ENCODE measurements around the gene ADCY7. TPM values are rescaled to one million over a fixed set of nuclear protein-coding genes. Genes with fewer than 3 reads are reported as not detected.

ADCY7 gene
- total and polyA plus RNA-seq, 9 of the 15 experiments (the other 6 are each of a cell fraction or from before 2014, with no cell fraction given), result 2.3 to 108 (median 28.6) TPM

DNA sequence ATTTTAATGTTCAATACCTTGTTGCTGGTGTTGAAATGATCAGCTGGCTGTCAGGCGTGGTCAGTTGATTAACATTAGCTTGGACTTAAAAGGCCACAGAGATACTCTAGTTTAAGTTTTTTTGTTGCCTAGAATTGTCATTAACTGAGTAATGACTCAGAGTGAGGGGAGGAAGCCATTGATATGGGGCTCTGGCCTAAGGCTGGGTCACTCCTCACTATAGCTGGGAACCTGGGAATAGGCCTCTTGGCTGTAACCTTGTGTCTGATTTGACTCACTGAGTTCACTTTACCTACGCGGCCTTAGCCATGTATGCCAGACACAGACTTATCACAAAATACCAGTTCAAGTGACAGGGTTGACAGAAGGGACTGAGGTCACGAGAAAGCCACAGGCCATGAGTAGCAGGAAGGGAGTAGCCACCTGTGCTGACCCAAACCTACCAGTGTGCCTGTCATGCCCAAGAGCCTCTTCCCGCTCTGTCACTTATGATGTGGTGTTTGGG, 37.9 kb upstream of the ADCY7 start (continued):
- TF ChIP-seq, protein P1, sequence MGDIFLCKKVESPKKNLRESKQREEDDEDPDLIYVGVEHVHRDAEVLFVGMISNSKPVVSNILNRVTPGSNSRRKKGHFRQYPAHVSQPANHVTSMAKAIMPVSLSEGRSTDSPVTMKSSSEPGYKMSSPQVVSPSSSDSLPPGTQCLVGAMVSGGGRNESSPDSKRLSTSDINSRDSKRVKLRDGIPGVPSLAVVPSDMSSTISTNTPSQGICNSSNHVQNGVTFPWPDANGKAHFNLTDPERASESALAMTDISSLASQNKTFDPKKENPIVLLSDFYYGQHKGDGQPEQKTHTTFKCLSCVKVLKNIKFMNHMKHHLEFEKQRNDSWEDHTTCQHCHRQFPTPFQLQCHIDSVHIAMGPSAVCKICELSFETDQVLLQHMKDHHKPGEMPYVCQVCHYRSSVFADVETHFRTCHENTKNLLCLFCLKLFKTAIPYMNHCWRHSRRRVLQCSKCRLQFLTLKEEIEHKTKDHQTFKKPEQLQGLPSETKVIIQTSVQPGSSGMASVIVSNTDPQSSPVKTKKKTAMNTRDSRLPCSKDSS (IDR thresholded peaks at IDR 0.05; ENCODE audit: low read depth, partially characterized antibody), result no peak
- no peak for TF ChIP-seq FOXP1 (CRISPR knock-in tag; IDR thresholded peaks at IDR 0.05)
- no peak for TF ChIP-seq ZSCAN32 (CRISPR knock-in tag; IDR thresholded peaks at IDR 0.05)
- 0 out of 2 replicates have a peak, but pooled peaks have one; percentile 33 for TF ChIP-seq SMARCA4 (IDR thresholded peaks at IDR 0.05)
- no peak for TF ChIP-seq GATAD2B (IDR thresholded peaks at IDR 0.05; ENCODE audit: borderline replicate concordance)
- TF ChIP-seq YY1 (IDR thresholded peaks at IDR 0.05; ENCODE audit: borderline replicate concordance in 1 of 3, control insufficient read depth in 1 of 3, extremely low read depth in 1 of 3, insufficient read depth in 3 of 3, insufficient read length in 1 of 3, insufficient replicate concordance in 2 of 3, low read depth in 1 of 3, low read length in 2 of 3), result peak in 1 of 3 experiments; percentile 54
- TF ChIP-seq ZNF57 (CRISPR knock-in tag; IDR thresholded peaks at IDR 0.05), result no peak
- TF ChIP-seq MEF2D (tag; conservative IDR thresholded peaks at IDR 0.05; ENCODE audit: low read depth), result no peak
- TF ChIP-seq KAT7 (CRISPR knock-in tag; IDR thresholded peaks at IDR 0.05; ENCODE audit: borderline replicate concordance), result no peak
- TF ChIP-seq ZNF184 (CRISPR knock-in tag; IDR thresholded peaks at IDR 0.05), result no peak
- TF ChIP-seq MTF1 (CRISPR knock-in tag; IDR thresholded peaks at IDR 0.05; ENCODE audit: borderline replicate concordance), result no peak
- no peak for TF ChIP-seq NELFE (IDR thresholded peaks at IDR 0.05; ENCODE audit: insufficient read depth, insufficient read length)
- peak; percentile 37; the same call in 1 of the 2 replicates for TF ChIP-seq FOSL1 (tag; conservative IDR thresholded peaks at IDR 0.05)
- no peak for TF ChIP-seq HDAC3 (IDR thresholded peaks at IDR 0.05; ENCODE audit: borderline replicate concordance, partially characterized antibody)
- no peak for TF ChIP-seq RCOR1 (IDR thresholded peaks at IDR 0.05; ENCODE audit: borderline replicate concordance in 1 of 2, low read depth in 2 of 2, low read length in 2 of 2)
- TF ChIP-seq, protein P2, sequence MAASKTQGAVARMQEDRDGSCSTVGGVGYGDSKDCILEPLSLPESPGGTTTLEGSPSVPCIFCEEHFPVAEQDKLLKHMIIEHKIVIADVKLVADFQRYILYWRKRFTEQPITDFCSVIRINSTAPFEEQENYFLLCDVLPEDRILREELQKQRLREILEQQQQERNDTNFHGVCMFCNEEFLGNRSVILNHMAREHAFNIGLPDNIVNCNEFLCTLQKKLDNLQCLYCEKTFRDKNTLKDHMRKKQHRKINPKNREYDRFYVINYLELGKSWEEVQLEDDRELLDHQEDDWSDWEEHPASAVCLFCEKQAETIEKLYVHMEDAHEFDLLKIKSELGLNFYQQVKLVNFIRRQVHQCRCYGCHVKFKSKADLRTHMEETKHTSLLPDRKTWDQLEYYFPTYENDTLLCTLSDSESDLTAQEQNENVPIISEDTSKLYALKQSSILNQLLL (CRISPR knock-in tag; IDR thresholded peaks at IDR 0.05; ENCODE audit: borderline replicate concordance), result no peak
- TF ChIP-seq, protein P3, sequence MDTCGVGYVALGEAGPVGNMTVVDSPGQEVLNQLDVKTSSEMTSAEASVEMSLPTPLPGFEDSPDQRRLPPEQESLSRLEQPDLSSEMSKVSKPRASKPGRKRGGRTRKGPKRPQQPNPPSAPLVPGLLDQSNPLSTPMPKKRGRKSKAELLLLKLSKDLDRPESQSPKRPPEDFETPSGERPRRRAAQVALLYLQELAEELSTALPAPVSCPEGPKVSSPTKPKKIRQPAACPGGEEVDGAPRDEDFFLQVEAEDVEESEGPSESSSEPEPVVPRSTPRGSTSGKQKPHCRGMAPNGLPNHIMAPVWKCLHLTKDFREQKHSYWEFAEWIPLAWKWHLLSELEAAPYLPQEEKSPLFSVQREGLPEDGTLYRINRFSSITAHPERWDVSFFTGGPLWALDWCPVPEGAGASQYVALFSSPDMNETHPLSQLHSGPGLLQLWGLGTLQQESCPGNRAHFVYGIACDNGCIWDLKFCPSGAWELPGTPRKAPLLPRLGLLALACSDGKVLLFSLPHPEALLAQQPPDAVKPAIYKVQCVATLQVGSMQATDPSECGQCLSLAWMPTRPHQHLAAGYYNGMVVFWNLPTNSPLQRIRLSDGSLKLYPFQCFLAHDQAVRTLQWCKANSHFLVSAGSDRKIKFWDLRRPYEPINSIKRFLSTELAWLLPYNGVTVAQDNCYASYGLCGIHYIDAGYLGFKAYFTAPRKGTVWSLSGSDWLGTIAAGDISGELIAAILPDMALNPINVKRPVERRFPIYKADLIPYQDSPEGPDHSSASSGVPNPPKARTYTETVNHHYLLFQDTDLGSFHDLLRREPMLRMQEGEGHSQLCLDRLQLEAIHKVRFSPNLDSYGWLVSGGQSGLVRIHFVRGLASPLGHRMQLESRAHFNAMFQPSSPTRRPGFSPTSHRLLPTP (IDR thresholded peaks at IDR 0.05; ENCODE audit: borderline replicate concordance, extremely low read depth, insufficient read length), result no peak
- no peak for TF ChIP-seq ETV6 (IDR thresholded peaks at IDR 0.05; ENCODE audit: borderline replicate concordance in 1 of 2, low read depth in 2 of 2, low read length in 1 of 2)
- no peak for TF ChIP-seq ETV6 (CRISPR knock-in tag; IDR thresholded peaks at IDR 0.05; ENCODE audit: borderline replicate concordance)
- no peak for TF ChIP-seq ZNF347 (CRISPR knock-in tag; IDR thresholded peaks at IDR 0.05; ENCODE audit: low read depth)
- TF ChIP-seq RHOXF2B (CRISPR knock-in tag; conservative IDR thresholded peaks at IDR 0.05), result no peak
- no peak for TF ChIP-seq NR2C1 (IDR thresholded peaks at IDR 0.05)
- peak; percentile 50 for TF ChIP-seq NR2C1 (tag; IDR thresholded peaks at IDR 0.05)
- TF ChIP-seq RBFOX2 (IDR thresholded peaks at IDR 0.05; ENCODE audit: low read depth, low read length), result no peak
